SU-DHL-6 (cell line): ENCODE results near the gene FBXO44.

ENCODE experiments used
- H2AFZ ChIP-seq: fragments of 200-600 bp; sonication (generic); 2 replicates; pipeline ENCODE4 v1.6.1; 2014; ENCODE audit warnings: low read depth, mild to moderate bottlenecking, moderate library complexity, mixed read lengths, antibody characterized with exemption, low read length; ENCODE audit not compliant: severe bottlenecking
- H3F3A ChIP-seq: fragments of 200-600 bp; shearing (Covaris generic); 2 replicates; pipeline ENCODE4 v1.6.0; 2016; ENCODE audit warnings: antibody characterized with exemption, mild to moderate bottlenecking; ENCODE audit not compliant: insufficient read depth
- H3K27ac ChIP-seq: fragments of 200-600 bp; sonication (generic); 2 replicates; pipeline ENCODE4 v1.5.1; 2016; ENCODE audit warnings: low read depth, mild to moderate bottlenecking, low read length, moderate library complexity, mixed read lengths
- H3K27me3 ChIP-seq: fragments of 200-600 bp; sonication (generic), shearing (Covaris generic); 2 replicates; pipeline ENCODE4 v1.6.0; 2014; ENCODE audit warnings: mild to moderate bottlenecking, low read length
- H3K36me3 ChIP-seq: fragments of 200-600 bp; sonication (generic); 2 replicates; pipeline ENCODE4 v1.6.1; 2014; ENCODE audit warnings: mild to moderate bottlenecking, low read length, mixed read lengths
- H3K4me2 ChIP-seq: fragments of 300-600, 200-600 bp; shearing (Covaris generic), sonication (generic); 2 replicates; pipeline ENCODE4 v1.6.0; 2014; ENCODE audit warnings: low read length, low read depth, mild to moderate bottlenecking; ENCODE audit not compliant: poor library complexity, severe bottlenecking
- H3K4me3 ChIP-seq: fragments of 200-600 bp; sonication (generic); 2 replicates; pipeline ENCODE4 v1.5.1; 2014; ENCODE audit warnings: antibody characterized with exemption, low read length, mild to moderate bottlenecking, mixed read lengths; ENCODE audit not compliant: insufficient read depth, poor library complexity, severe bottlenecking
- H3K79me2 ChIP-seq: fragments of 200-600 bp; sonication (generic); 2 replicates; pipeline ENCODE4 v1.6.1; 2014; ENCODE audit warnings: mild to moderate bottlenecking, low read length, moderate library complexity; ENCODE audit not compliant: insufficient read depth
- H3K9ac ChIP-seq: fragments of 200-600 bp; sonication (generic); 2 replicates; pipeline ENCODE4 v1.7.0; 2014; ENCODE audit warnings: mild to moderate bottlenecking, low read length
- H3K9me2 ChIP-seq: fragments of 200-600 bp; sonication (generic); replicated peaks from 2 replicates; pipeline ENCODE4 v1.6.1; 2014; ENCODE audit warnings: low read length; ENCODE audit not compliant: insufficient read depth
- H3K9me3 ChIP-seq: fragments of 200-600 bp; sonication (generic); 2 replicates; pipeline ENCODE4 v1.6.1; 2014; ENCODE audit warnings: low read length, mixed read lengths; ENCODE audit not compliant: insufficient read depth
- H4K20me1 ChIP-seq: fragments of 200-600 bp; sonication (generic); 2 replicates; pipeline ENCODE4 v1.6.1; 2014; ENCODE audit warnings: low read depth, mild to moderate bottlenecking, antibody characterized with exemption, low read length, moderate library complexity, mixed read lengths
- EZH2phosphoT487 ChIP-seq: fragments of 200-600 bp; sonication (generic), shearing (Covaris generic); conservative IDR thresholded peaks from 2 replicates; pipeline ENCODE4 v1.6.1; 2018; ENCODE audit warnings: mild to moderate bottlenecking, antibody characterized with exemption, low read length, moderate library complexity, mixed read lengths
- TF ChIP-seq, protein P1 (sequence below): fragments of 200-600 bp; sonication (generic); IDR thresholded peaks from one replicate; pipeline ENCODE4 v1.5.1; 2017; ENCODE audit warnings: antibody characterized with exemption, mild to moderate bottlenecking, low read length, moderate library complexity; ENCODE audit not compliant: insufficient read depth, poor library complexity, severe bottlenecking

The FBXO44 gene

DNA sequence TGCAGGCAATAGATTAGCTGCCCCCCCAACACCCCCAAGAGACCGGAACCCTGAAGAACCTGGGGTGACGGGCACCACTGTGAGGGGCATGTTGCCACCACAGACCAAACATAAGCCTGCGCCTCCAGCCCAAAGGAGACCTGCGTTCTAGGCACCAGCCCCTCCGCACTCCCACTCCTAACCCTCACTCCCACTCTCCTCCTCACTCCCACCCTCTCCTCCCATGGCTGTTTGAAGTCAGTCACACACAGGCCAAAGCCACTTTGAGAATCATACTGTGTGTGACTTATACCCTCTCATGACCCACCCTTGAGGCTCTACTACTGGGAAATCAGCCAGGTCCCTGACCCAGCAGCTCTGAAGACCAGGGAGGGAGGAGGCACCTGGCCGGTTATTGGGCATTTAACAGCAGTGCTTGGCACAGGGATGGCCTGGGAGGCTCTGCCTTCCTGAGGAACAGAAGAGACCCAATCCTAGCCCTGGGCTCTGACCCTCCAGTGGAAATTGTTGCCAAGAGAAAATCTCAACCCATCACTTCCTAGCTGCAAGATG, 44.0 kb upstream of the FBXO44 start:
- Histone ChIP-seq H3K9me3 (no peaks in the 10 kb centered on the region; the same call in 1 of the 2 replicates), H3K9ac (no peak overlapping the region), H3F3A (no peaks in the 10 kb centered on the region), H3K9me2 (no peaks in the 10 kb centered on the region), H4K20me1 (no peaks in the 10 kb centered on the region), H3K27me3 (0 out of 2 replicates have a peak, but pooled peaks cover 3% of the 10 kb centered on the region), H3K27ac (no peak overlapping the region), H3K79me2 (no peaks in the 10 kb centered on the region), H3K36me3 (no peaks in the 10 kb centered on the region), H3K4me2 (no peak overlapping the region), H3K4me3 (no peak overlapping the region), H2AFZ (no peak overlapping the region)
- TF ChIP-seq, protein P1, sequence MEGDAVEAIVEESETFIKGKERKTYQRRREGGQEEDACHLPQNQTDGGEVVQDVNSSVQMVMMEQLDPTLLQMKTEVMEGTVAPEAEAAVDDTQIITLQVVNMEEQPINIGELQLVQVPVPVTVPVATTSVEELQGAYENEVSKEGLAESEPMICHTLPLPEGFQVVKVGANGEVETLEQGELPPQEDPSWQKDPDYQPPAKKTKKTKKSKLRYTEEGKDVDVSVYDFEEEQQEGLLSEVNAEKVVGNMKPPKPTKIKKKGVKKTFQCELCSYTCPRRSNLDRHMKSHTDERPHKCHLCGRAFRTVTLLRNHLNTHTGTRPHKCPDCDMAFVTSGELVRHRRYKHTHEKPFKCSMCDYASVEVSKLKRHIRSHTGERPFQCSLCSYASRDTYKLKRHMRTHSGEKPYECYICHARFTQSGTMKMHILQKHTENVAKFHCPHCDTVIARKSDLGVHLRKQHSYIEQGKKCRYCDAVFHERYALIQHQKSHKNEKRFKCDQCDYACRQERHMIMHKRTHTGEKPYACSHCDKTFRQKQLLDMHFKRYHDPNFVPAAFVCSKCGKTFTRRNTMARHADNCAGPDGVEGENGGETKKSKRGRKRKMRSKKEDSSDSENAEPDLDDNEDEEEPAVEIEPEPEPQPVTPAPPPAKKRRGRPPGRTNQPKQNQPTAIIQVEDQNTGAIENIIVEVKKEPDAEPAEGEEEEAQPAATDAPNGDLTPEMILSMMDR: no peak
- no peak for TF ChIP-seq EZH2phosphoT487

DNA sequence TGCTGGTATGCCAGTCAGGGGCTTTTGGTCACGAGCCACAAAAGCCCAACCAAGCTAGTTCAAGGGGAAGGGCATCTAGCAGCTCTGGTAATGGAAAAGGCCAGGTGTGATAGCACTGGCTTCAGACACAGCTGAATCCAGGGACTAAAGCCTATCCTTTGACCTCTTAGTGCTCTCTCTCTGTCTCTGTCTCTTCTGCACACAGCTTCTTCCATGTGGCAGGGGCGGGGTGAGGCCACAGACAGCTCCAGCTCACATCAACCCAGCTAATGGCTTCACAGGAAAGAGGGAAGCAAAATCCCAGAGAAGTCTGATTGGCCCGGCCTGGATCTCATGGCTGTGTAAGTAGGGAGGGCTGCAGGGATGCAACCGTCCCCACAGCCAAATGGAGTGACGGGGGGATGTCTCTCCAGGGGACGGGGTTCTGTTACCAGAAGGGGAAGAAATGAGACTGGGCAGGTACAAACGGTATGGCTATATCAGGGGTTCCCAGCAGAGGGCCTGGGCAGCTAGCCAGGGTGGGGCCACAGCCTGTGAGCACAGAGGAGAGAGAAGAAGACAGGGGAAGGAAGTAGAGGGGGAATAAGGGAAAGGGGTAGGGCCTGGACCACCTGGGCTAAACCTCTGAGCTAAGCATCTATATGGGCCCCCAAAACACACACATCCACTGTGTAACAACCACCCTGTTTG, 42.9 kb upstream of the FBXO44 start:
- TF ChIP-seq, protein P1: no peak
- no peak for TF ChIP-seq EZH2phosphoT487
- H3K9ac ChIP-seq: no peak overlapping the region
- H3K9me3 ChIP-seq: no peaks in the 10 kb centered on the region; the same call in 1 of the 2 replicates
- no peak overlapping the region for H3K4me3 ChIP-seq
- no peaks in the 10 kb centered on the region for H3K36me3 ChIP-seq
- no peaks in the 10 kb centered on the region for H3K9me2 ChIP-seq
- H3K79me2 ChIP-seq: no peaks in the 10 kb centered on the region
- H2AFZ ChIP-seq: no peak overlapping the region
- no peak overlapping the region for H3K27ac ChIP-seq
- no peak overlapping the region for H3K4me2 ChIP-seq
- H3K27me3 ChIP-seq: 0 out of 2 replicates have a peak, but pooled peaks cover 3% of the 10 kb centered on the region
- H4K20me1 ChIP-seq: no peaks in the 10 kb centered on the region
- H3F3A ChIP-seq: no peaks in the 10 kb centered on the region

DNA sequence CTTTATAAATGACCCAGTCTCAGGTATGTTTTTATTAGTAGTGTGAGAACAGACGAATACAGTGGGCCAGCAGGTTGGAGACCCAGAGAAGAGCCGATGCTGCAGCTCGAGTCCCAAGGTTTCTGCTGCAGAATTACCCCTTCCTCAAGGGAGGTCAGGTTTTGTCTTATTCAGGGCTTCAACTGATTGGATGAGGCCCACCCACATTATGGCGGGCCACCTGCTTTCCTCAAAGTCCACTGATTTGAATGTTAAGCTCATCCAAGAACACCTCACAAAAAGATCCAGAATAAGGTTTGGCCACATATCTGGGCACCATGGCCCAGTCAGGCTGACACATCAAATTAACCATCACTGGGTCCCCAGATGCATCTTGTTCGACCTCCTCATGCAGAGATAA, 41.3 kb upstream of the FBXO44 start:
- no peak overlapping the region for H2AFZ ChIP-seq

More for the DNA sequence above, 41.3 kb upstream of the FBXO44 start:
- Histone ChIP-seq H4K20me1 (no peaks in the 10 kb centered on the region), H3F3A (no peaks in the 10 kb centered on the region), H3K27ac (no peak overlapping the region), H3K4me3 (no peak overlapping the region), H3K36me3 (no peaks in the 10 kb centered on the region), H3K9me3 (no peaks in the 10 kb centered on the region; the same call in 1 of the 2 replicates), H3K27me3 (0 out of 2 replicates have a peak, but pooled peaks cover 3% of the 10 kb centered on the region), H3K9me2 (no peaks in the 10 kb centered on the region), H3K9ac (no peak overlapping the region), H3K4me2 (no peak overlapping the region), H3K79me2 (no peaks in the 10 kb centered on the region)
- TF ChIP-seq EZH2phosphoT487: no peak
- TF ChIP-seq, protein P1: no peak
